Measurements from ENCODE around the gene PRICKLE2. TPM values are rescaled to one million over a fixed set of nuclear protein-coding genes. Genes with fewer than 3 reads are reported as not detected.
A peak's percentile ranks its signal among the peaks of the same experiment; 100 is the strongest.

The PRICKLE2 gene
- polyA plus RNA-seq, 1 experiment: 14.2 TPM

DNA sequence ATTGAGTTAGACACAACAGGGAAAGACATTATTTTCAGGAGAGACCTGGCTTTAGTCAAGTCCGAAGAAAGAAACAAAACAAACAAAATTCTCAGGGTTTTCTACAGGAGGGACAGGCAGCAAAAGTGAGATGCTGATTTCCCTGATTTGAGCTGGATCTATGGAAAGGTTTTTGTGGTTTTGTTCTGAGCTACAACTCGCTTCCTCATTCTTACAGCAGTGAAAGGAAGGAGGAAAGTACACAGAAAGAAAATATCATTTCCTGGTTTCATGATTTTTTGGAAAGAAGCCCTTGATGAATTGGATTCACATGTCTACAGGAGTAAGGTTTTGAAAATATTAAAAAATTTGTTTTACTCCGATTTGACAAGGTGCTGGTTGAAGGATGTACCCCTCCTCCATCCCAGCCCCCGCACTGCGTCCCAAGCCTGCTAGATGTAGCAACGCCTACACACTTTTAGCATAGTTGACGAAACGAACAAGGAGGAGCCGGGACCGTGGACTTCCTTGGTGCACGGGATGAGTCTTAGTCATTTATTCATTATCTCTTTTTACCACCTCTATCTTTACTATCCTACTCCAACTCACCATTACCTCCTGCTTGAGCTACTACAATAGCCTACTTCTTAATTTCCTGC is 10.8 kb downstream of the PRICKLE2 start:
- peak overlapping the region; percentile 89 for H3K27ac ChIP-seq (ENCODE audit: low read depth, low read length)
- H3K4me3 ChIP-seq (ENCODE audit: low read depth, low read length): peak overlapping the region; percentile 54
- no peak for DNase-seq (ENCODE audit: low read depth, low spot score)
- POLR2A ChIA-PET: interaction anchor here (0.8 to 3.3 kb wide), 3 partner anchors 27 to 53 kb away, joined by 3 to 12 read pairs (median 4); no protein-coding TSS in a partner anchor
- CTCF ChIA-PET: interaction anchor here (0.9 to 1.9 kb wide), 7 partner anchors 30 to 270 kb away, joined by 3 to 8 read pairs (median 5); partner anchors contain the start of gene PSMD6
- no peaks in the 10 kb centered on the region for H3K9me3 ChIP-seq (ENCODE audit: control insufficient read depth, insufficient read depth, low read length)
- TF ChIP-seq, protein P1, sequence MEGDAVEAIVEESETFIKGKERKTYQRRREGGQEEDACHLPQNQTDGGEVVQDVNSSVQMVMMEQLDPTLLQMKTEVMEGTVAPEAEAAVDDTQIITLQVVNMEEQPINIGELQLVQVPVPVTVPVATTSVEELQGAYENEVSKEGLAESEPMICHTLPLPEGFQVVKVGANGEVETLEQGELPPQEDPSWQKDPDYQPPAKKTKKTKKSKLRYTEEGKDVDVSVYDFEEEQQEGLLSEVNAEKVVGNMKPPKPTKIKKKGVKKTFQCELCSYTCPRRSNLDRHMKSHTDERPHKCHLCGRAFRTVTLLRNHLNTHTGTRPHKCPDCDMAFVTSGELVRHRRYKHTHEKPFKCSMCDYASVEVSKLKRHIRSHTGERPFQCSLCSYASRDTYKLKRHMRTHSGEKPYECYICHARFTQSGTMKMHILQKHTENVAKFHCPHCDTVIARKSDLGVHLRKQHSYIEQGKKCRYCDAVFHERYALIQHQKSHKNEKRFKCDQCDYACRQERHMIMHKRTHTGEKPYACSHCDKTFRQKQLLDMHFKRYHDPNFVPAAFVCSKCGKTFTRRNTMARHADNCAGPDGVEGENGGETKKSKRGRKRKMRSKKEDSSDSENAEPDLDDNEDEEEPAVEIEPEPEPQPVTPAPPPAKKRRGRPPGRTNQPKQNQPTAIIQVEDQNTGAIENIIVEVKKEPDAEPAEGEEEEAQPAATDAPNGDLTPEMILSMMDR (IDR thresholded peaks at IDR 0.05; ENCODE audit: low read depth, low read length): no peak
- no peaks in the 10 kb centered on the region for H3K27me3 ChIP-seq (ENCODE audit: control insufficient read depth, insufficient read depth, low read length)

GRCh38 chr3:64213962-64214379 is 11.3 kb downstream of the PRICKLE2 start:
- ChIA-PET POLR2A (interaction anchor here (3.3 kb wide), 1 partner anchor 27 kb away, joined by 12 read pairs; no protein-coding TSS in a partner anchor), CTCF (interaction anchor here (0.9 to 1.4 kb wide), 3 partner anchors 100 to 271 kb away, joined by 3 to 4 read pairs (median 4); no protein-coding TSS in a partner anchor)
- H3K4me3 ChIP-seq (ENCODE audit: low read depth, low read length): peak overlapping the region; percentile 54
- no peaks in the 10 kb centered on the region for H3K9me3 ChIP-seq (ENCODE audit: control insufficient read depth, insufficient read depth, low read length)
- peak overlapping the region; percentile 89 for H3K27ac ChIP-seq (ENCODE audit: low read depth, low read length)
- DNase-seq (ENCODE audit: low read depth, low spot score): no peak
- TF ChIP-seq, protein P1 (IDR thresholded peaks at IDR 0.05; ENCODE audit: low read depth, low read length): no peak
- H3K27me3 ChIP-seq (ENCODE audit: control insufficient read depth, insufficient read depth, low read length): no peaks in the 10 kb centered on the region

DNA sequence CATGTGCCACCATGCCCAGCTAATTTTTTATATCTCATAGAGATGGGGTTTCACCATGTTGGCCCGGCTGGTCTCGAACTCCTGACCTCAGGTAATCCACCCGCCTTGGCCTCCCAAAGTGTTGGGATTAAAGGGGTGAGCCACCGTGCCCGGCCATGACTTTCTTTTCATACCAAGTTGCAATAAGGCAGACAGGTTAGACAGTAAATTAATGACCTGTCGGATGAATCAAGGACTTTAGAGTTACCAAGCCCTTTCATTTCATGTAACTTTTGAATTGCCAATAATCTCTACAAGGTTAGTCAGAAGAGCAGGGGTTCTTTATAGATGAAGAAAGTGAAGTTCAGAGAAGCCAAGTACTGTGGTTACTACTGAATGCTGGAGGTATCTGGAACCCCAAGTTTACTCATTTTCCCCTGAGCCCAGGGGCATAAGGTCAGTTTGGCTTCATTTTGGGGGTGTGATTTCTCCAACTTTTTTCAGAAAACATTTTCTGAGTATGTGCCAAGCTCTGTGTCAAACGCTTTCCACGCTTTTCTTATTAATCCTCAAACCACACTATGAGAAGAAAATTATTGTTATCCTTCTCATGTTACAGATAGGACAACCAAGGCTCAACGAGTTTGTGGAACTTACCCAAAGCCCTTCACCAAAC is 11.9 kb downstream of the PRICKLE2 start:
- POLR2A ChIA-PET: no interaction called here
- peak overlapping the region; percentile 54; the same call in 1 of the 2 replicates for H3K4me3 ChIP-seq (ENCODE audit: low read depth, low read length)
- no peak for DNase-seq (ENCODE audit: low read depth, low spot score)

DNA sequence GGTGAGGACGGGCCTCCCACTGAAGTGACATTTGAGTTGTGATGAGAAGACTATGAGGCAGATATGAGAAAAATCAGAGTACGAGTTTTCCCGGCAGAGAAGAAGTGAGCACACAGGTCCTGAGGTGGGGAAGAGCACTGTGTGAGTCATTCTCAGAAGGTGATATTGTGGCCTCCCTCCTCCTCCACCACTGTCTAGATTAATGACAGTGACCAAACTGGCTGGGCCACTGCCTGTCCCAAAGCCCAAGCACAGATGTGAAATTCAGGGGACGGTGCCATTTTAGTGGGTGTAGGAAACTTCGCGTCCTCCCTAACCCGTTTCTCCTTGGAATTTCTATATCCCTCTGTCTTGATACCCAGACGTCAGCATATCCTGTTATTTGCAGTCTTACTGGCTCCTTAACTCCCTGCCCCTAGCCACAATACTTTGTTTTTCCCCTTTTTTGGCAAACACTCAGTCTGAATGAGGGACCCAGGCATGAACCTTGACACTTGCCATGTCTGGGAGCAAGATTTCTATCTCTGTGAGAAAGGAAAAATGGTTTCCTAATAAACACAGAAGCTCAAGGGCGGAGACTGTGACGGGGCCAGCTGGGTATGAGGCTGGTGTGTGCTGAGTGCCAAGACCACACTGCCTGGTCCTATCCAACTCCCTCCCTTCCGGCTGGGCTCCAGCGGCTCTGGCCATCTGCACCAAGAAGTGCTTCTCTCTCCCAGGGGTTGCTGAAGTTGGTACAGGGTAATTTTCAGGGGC is 15.2 kb downstream of the PRICKLE2 start:
- DNase-seq (ENCODE audit: low read depth, low spot score): no peak
- TF ChIP-seq, protein P1 (IDR thresholded peaks at IDR 0.05; ENCODE audit: low read depth, low read length): no peak
- no peak overlapping the region for H3K4me3 ChIP-seq (ENCODE audit: low read depth, low read length)
- ChIA-PET CTCF (no interaction called here), POLR2A (no interaction called here)
- no peak overlapping the region for H3K27ac ChIP-seq (ENCODE audit: low read depth, low read length)
- no peaks in the 10 kb centered on the region for H3K27me3 ChIP-seq (ENCODE audit: control insufficient read depth, insufficient read depth, low read length)
- no peaks in the 10 kb centered on the region for H3K9me3 ChIP-seq (ENCODE audit: control insufficient read depth, insufficient read depth, low read length)

More for the DNA sequence above, 11.9 kb downstream of the PRICKLE2 start:
- TF ChIP-seq, protein P1 (IDR thresholded peaks at IDR 0.05; ENCODE audit: low read depth, low read length): no peak
- H3K27ac ChIP-seq (ENCODE audit: low read depth, low read length): peak overlapping the region; percentile 89
- H3K9me3 ChIP-seq (ENCODE audit: control insufficient read depth, insufficient read depth, low read length): no peaks in the 10 kb centered on the region
- CTCF ChIA-PET: interaction anchor here (0.6 kb wide), 1 partner anchor 250 kb away, joined by 3 read pairs; no protein-coding TSS in a partner anchor
- no peaks in the 10 kb centered on the region for H3K27me3 ChIP-seq (ENCODE audit: control insufficient read depth, insufficient read depth, low read length)

Data from AG04450 (cell line).